GM15510 (cell line): ENCODE results near the gene PDYN.

Experiments
- POLR2A ChIP-seq: IDR thresholded peaks from 3 replicates; pipeline ENCODE4 v1.6.1; 2011; ENCODE audit warnings: borderline replicate concordance; ENCODE audit not compliant: insufficient read length; ENCODE audit errors: extremely low read depth

PDYN gene

GRCh38 chr20:1935696-1936366 is 58.0 kb downstream of the PDYN start:
- TF ChIP-seq POLR2A: no peak

GRCh38 chr20:1934721-1935573 is 58.9 kb downstream of the PDYN start:
- no peak for TF ChIP-seq POLR2A

- no peak for TF ChIP-seq POLR2A
Measured at GRCh38 chr20:1934156-1934555, 59.7 kb downstream of the PDYN start.

- no peak for TF ChIP-seq POLR2A
Measured at GRCh38 chr20:1933465-1933870, 60.4 kb downstream of the PDYN start.

GRCh38 chr20:1932971-1933370 is 60.9 kb downstream of the PDYN start:
- TF ChIP-seq POLR2A: no peak

GRCh38 chr20:1931830-1932229 is 62.0 kb downstream of the PDYN start:
- no peak for TF ChIP-seq POLR2A

GRCh38 chr20:1930165-1930564 is 63.7 kb downstream of the PDYN start:
- no peak for TF ChIP-seq POLR2A

GRCh38 chr20:1929460-1929859 is 64.4 kb downstream of the PDYN start:
- no peak for TF ChIP-seq POLR2A

- no peak for TF ChIP-seq POLR2A
Measured at GRCh38 chr20:1928782-1929181, 65.1 kb downstream of the PDYN start.
